Glutamatergic neuron (in vitro differentiated cells): ENCODE measurements around the gene CDK11A. TPM values are rescaled to one million over a fixed set of nuclear protein-coding genes. Genes with fewer than 3 reads are reported as not detected.
A peak's percentile ranks its signal among the peaks of the same experiment; 100 is the strongest.
"Not testable (repeated sequence)": the region's sequence is repeated elsewhere in the genome, so short reads cannot be mapped to it uniquely, and the experiment has no call there.

Experiments
- DNase-seq: peaks from one replicate; pipeline ENCODE4 v3.0.0; 2022
- H3K27ac Mint-ChIP-seq: one replicate; pipeline ENCODE4 v1.8.0; 2020; ENCODE audit warnings: mild to moderate bottlenecking, mixed read lengths, inconsistent platforms; ENCODE audit not compliant: unreplicated experiment
- H3K27me3 Mint-ChIP-seq: one replicate; pipeline ENCODE4 v1.8.0; 2020; ENCODE audit warnings: mild to moderate bottlenecking, moderate library complexity, mixed read lengths, inconsistent platforms; ENCODE audit not compliant: unreplicated experiment
- H3K36me3 Mint-ChIP-seq: one replicate; pipeline ENCODE4 v1.8.0; 2020; ENCODE audit warnings: mild to moderate bottlenecking, mixed read lengths, inconsistent platforms; ENCODE audit not compliant: unreplicated experiment
- H3K4me1 Mint-ChIP-seq: one replicate; pipeline ENCODE4 v1.8.0; 2020; ENCODE audit warnings: mild to moderate bottlenecking, low read depth, mixed read lengths, inconsistent platforms; ENCODE audit not compliant: unreplicated experiment
- H3K4me3 Mint-ChIP-seq: one replicate; pipeline ENCODE4 v1.8.0; 2020; ENCODE audit warnings: mild to moderate bottlenecking, mixed read lengths, inconsistent platforms; ENCODE audit not compliant: unreplicated experiment
- H3K9me3 Mint-ChIP-seq: one replicate; pipeline ENCODE4 v1.8.0; 2020; ENCODE audit warnings: mild to moderate bottlenecking, moderate library complexity, mixed read lengths, inconsistent platforms; ENCODE audit not compliant: unreplicated experiment
- total RNA-seq: library from RNA; stranded (reverse); fragmentation: NEBNext Ultra II Directional; extraction: Animal tissue kit (Norgen Biotek cat#: 25700); gene quantifications from one replicate; pipeline ENCODE4 v1.2.1, GENCODE V29; 2021; ENCODE audit not compliant: unreplicated experiment
- TF ChIP-seq, protein P1 (sequence below): fragments of 200-600 bp; sonication (generic); IDR thresholded peaks from one replicate; pipeline ENCODE4 v1.5.0; 2021; ENCODE audit not compliant: partially characterized antibody, unreplicated experiment

The CDK11A gene
- total RNA-seq, 1 donor from 2014 or later = 62.8 TPM

GRCh38 chr1:1732381-1732780 is 8.2 kb upstream of the CDK11A start:
- TF ChIP-seq, protein P1, sequence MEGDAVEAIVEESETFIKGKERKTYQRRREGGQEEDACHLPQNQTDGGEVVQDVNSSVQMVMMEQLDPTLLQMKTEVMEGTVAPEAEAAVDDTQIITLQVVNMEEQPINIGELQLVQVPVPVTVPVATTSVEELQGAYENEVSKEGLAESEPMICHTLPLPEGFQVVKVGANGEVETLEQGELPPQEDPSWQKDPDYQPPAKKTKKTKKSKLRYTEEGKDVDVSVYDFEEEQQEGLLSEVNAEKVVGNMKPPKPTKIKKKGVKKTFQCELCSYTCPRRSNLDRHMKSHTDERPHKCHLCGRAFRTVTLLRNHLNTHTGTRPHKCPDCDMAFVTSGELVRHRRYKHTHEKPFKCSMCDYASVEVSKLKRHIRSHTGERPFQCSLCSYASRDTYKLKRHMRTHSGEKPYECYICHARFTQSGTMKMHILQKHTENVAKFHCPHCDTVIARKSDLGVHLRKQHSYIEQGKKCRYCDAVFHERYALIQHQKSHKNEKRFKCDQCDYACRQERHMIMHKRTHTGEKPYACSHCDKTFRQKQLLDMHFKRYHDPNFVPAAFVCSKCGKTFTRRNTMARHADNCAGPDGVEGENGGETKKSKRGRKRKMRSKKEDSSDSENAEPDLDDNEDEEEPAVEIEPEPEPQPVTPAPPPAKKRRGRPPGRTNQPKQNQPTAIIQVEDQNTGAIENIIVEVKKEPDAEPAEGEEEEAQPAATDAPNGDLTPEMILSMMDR = no peak
- no peaks in the 10 kb centered on the region for H3K4me1 Mint-ChIP-seq
- DNase-seq = no peak
- H3K9me3 Mint-ChIP-seq = no peaks in the 10 kb centered on the region
- no peaks in the 10 kb centered on the region for H3K27me3 Mint-ChIP-seq
- peak overlapping the region; percentile 81 for H3K27ac Mint-ChIP-seq
- no peaks in the 10 kb centered on the region for H3K36me3 Mint-ChIP-seq
- no peak overlapping the region for H3K4me3 Mint-ChIP-seq

GRCh38 chr1:1730870-1731269 is 6.7 kb upstream of the CDK11A start:
- Mint-ChIP-seq H3K36me3 (no peaks in the 10 kb centered on the region), H3K27ac (no peak overlapping the region), H3K27me3 (peaks cover 2% of the 10 kb centered on the region), H3K9me3 (no peaks in the 10 kb centered on the region), H3K4me1 (no peaks in the 10 kb centered on the region), H3K4me3 (no peak overlapping the region)
- DNase-seq = no peak
- TF ChIP-seq, protein P1 = no peak

GRCh38 chr1:1730230-1730629 is 6.1 kb upstream of the CDK11A start:
- not testable (repeated sequence) for H3K9me3 Mint-ChIP-seq, H3K27me3 Mint-ChIP-seq, H3K27ac Mint-ChIP-seq, H3K4me3 Mint-ChIP-seq, H3K4me1 Mint-ChIP-seq, H3K36me3 Mint-ChIP-seq, DNase-seq

GRCh38 chr1:1729116-1729816 is 5.1 kb upstream of the CDK11A start:
- not testable (repeated sequence) for H3K9me3 Mint-ChIP-seq, H3K27me3 Mint-ChIP-seq, DNase-seq, H3K27ac Mint-ChIP-seq, H3K4me3 Mint-ChIP-seq, H3K36me3 Mint-ChIP-seq, H3K4me1 Mint-ChIP-seq

GRCh38 chr1:1728308-1729005 is 4.3 kb upstream of the CDK11A start:
- DNase-seq, H3K27me3 Mint-ChIP-seq, H3K36me3 Mint-ChIP-seq, H3K27ac Mint-ChIP-seq, H3K4me1 Mint-ChIP-seq, H3K4me3 Mint-ChIP-seq, H3K9me3 Mint-ChIP-seq: not testable (repeated sequence)

DNA sequence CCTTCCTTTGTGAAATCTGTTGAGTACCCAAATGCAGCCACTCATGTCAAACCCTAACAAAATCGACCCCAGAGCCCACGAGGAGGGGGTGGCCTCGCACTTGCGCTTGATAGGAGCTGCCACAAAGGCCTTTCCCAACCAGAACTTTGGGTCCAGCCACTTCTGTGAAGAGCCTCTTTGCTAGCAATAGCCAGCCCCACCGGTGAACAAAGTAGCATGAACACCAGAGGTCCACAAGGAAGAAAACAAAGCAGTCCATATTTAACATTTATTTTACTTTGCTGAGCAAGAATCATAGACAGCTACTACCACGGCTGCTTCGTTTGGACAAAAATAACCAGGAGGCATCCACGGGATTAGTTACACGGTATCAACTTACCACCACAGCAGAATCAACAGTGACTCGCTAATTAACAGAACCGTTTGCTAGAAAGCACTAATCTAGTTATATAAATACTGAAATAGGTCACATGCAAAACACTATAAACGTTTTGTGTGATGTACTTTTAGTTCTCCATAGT is 3.0 kb upstream of the CDK11A start:
- H3K4me1 Mint-ChIP-seq, DNase-seq, H3K36me3 Mint-ChIP-seq, H3K9me3 Mint-ChIP-seq, H3K27me3 Mint-ChIP-seq, H3K27ac Mint-ChIP-seq, H3K4me3 Mint-ChIP-seq: not testable (repeated sequence)

GRCh38 chr1:1726088-1726487 is 1.9 kb upstream of the CDK11A start:
- not testable (repeated sequence) for H3K36me3 Mint-ChIP-seq, H3K4me3 Mint-ChIP-seq, H3K4me1 Mint-ChIP-seq, H3K27me3 Mint-ChIP-seq, H3K27ac Mint-ChIP-seq, DNase-seq, H3K9me3 Mint-ChIP-seq
